A549 (cell line): ENCODE measurements around the gene PPFIA4. TPM values are rescaled to one million over a fixed set of nuclear protein-coding genes. Genes with fewer than 3 reads are reported as not detected.
A peak's percentile ranks its signal among the peaks of the same experiment; 100 is the strongest.

Source experiments
- ATAC-seq, 2 experiments: fragments of 200-7000 bp in 1 of 2; fragments of >200 bp in 1 of 2; cut with Nextera tagmentation in 1 of 2; cut with Tn5 transposase in 1 of 2; 3 replicates each; pipeline versions ENCODE4 v1.8.0 to v1.9.1; 2018 to 2020; ENCODE audit warnings: mild to moderate bottlenecking in 1 of 2, moderate library complexity in 1 of 2
- CTCF ChIA-PET: fragments of 300-600 bp; sonication (Branson Sonifier 250); formaldehyde crosslinking; extraction: SDS; loops from one replicate; lab custom pipeline; 2021; ENCODE audit warnings: antibody characterized with exemption, inconsistent platforms; lab: Yijun Ruan, JAX
- POLR2A ChIA-PET: fragments of 350-600 bp; formaldehyde crosslinking; extraction: SDS; loops from one replicate; lab custom pipeline; 2021; ENCODE audit warnings: antibody characterized with exemption, inconsistent platforms; lab: Yijun Ruan, JAX
- DNase-seq, 2 experiments: peaks; one replicate each; pipeline versions ENCODE4 v3.0.0 to v3.0.0-alpha.2; 2011 to 2016; ENCODE audit warnings: low read depth in 1 of 2, low spot score in 1 of 2
- FAIRE-seq: peaks from 2 replicates; lab custom pipeline; 2011; peaks lifted over from hg19 to GRCh38; lab: Jason Lieb, UNC
- H3K27ac ChIP-seq, 2 experiments: fragments of >200 bp; sonication (Bioruptor Twin); formaldehyde crosslinking; 3 replicates each; pipeline ENCODE4 v1.5.1; 2016 to 2017
- H3K4me1 ChIP-seq: fragments of >200 bp; sonication (Bioruptor Twin); formaldehyde crosslinking; 3 replicates; pipeline ENCODE4 v1.6.1; 2016
- H3K4me2 ChIP-seq: fragments of >200 bp; sonication (Bioruptor Twin); formaldehyde crosslinking; 3 replicates; pipeline ENCODE4 v1.6.1; 2016
- H3K4me3 ChIP-seq: fragments of >200 bp; sonication (Bioruptor Twin); formaldehyde crosslinking; 3 replicates; pipeline ENCODE4 v1.5.1; 2016
- H3K9me3 ChIP-seq: fragments of >200 bp; sonication (Bioruptor Twin); formaldehyde crosslinking; 3 replicates; pipeline ENCODE4 v1.6.1; 2016
- CHD2 ChIP-seq: fragments of 150-350 bp; IDR thresholded peaks from 2 replicates; pipeline ENCODE4 v1.6.1; 2014; ENCODE audit warnings: low read length; ENCODE audit not compliant: partially characterized antibody
- EHMT2 ChIP-seq: fragments of 200-600 bp; sonication (generic); IDR thresholded peaks from 2 replicates; pipeline ENCODE4 v1.6.1; 2016; ENCODE audit warnings: antibody characterized with exemption, low read depth, mild to moderate bottlenecking, moderate library complexity
- EP300 ChIP-seq, 2 experiments: fragments of >200 bp; sonication (Bioruptor Twin); formaldehyde crosslinking; IDR thresholded peaks; 2 replicates in 1 of 2; 3 replicates in 1 of 2; pipeline ENCODE4 v1.6.1; 2016 to 2017
- FOSB ChIP-seq: fragments of 250-450 bp; sonication (Bioruptor Pico); IDR thresholded peaks from 2 replicates; pipeline ENCODE4 v1.5.0; 2020; ENCODE audit warnings: mild to moderate bottlenecking, moderate library complexity
- FOSL2 ChIP-seq, 2 experiments: fragments of 450-650 bp in 1 of 2; fragments of >200 bp in 1 of 2; sonication (Bioruptor Twin) in 1 of 2; formaldehyde crosslinking; IDR thresholded peaks; 2 replicates each; pipeline versions ENCODE4 v1.5.0 to v1.6.1; 2016 to 2020; ENCODE audit warnings: mild to moderate bottlenecking in 1 of 2, moderate library complexity in 1 of 2
- FOXS1 ChIP-seq: fragments of 250-450 bp; sonication (Bioruptor Pico); IDR thresholded peaks from 2 replicates; pipeline ENCODE4 v1.5.0; 2020; ENCODE audit warnings: mild to moderate bottlenecking, moderate library complexity
- HOXA7 ChIP-seq: fragments of 250-450 bp; sonication (Bioruptor Pico); IDR thresholded peaks from 2 replicates; pipeline ENCODE4 v1.5.0; 2020; ENCODE audit warnings: mild to moderate bottlenecking, moderate library complexity
- MAFK ChIP-seq: fragments of 450-650 bp; IDR thresholded peaks from 2 replicates; pipeline ENCODE4 v1.6.1; 2014; ENCODE audit not compliant: partially characterized antibody
- NR3C1 ChIP-seq: fragments of >200 bp; sonication (Bioruptor Twin); formaldehyde crosslinking; IDR thresholded peaks from 3 replicates; pipeline ENCODE4 v1.6.1; 2017
- RNF2 ChIP-seq: fragments of 200-600 bp; sonication (generic); IDR thresholded peaks from 2 replicates; pipeline ENCODE4 v1.6.1; 2016; ENCODE audit warnings: low read depth, mild to moderate bottlenecking, antibody characterized with exemption, moderate library complexity, borderline replicate concordance
- TFCP2L1 ChIP-seq: fragments of 250-450 bp; sonication (Bioruptor Pico); IDR thresholded peaks from 2 replicates; pipeline ENCODE4 v1.5.0; 2021; ENCODE audit warnings: mild to moderate bottlenecking
- ZC3H11A ChIP-seq: fragments of 450-650 bp; IDR thresholded peaks from 2 replicates; pipeline ENCODE4 v1.6.1; 2014; ENCODE audit warnings: antibody characterized with exemption, mild to moderate bottlenecking
- ZFP36 ChIP-seq: fragments of 450-650 bp; IDR thresholded peaks from 2 replicates; pipeline ENCODE4 v1.6.1; 2014; ENCODE audit warnings: borderline replicate concordance; ENCODE audit not compliant: partially characterized antibody
- ZNF302 ChIP-seq: fragments of 250-450 bp; sonication (Bioruptor Pico); IDR thresholded peaks from 2 replicates; pipeline ENCODE4 v1.9.0; 2021; ENCODE audit warnings: inconsistent platforms, mild to moderate bottlenecking, moderate library complexity
- WGBS: methylation state at CpG from one replicate; pipeline ENCODE4 v1.1.6; 2017; ENCODE audit errors: missing lambda C conversion rate; 5-methylcytosine and 5-hydroxymethylcytosine counted together
- polyA plus RNA-seq, 4 experiments: library from polyadenylated mRNA; depleted of rRNA in 3 of 4; stranded (reverse); fragments of >200 nt; fragmentation: RNase III in 1 of 4; extraction: RNeasy Plus Mini Kit Qiagen cat#74134 plus additional on column Dnase treatment in 1 of 4; gene quantifications; 2 replicates in 3 of 4; 3 replicates in 1 of 4; pipeline ENCODE4 v1.2.3, GENCODE V29; 2011 to 2017
- TF ChIP-seq, protein P1 (sequence below): fragments of >200 bp; sonication (Bioruptor Twin); formaldehyde crosslinking; IDR thresholded peaks from 2 replicates; pipeline ENCODE4 v1.6.1; 2016
- TF ChIP-seq, protein P2 (sequence below): fragments of 150-350 bp; IDR thresholded peaks from 2 replicates; pipeline ENCODE4 v1.6.1; 2014; ENCODE audit warnings: low read depth, mild to moderate bottlenecking, low read length
- TF ChIP-seq, protein P3 (sequence below): IDR thresholded peaks from 2 replicates; pipeline ENCODE4 v1.6.1; 2012

The PPFIA4 gene
- polyA plus RNA-seq, 2 of the 4 experiments (the other 2 are of a cell fraction): 0.47 to 0.63 TPM

DNA sequence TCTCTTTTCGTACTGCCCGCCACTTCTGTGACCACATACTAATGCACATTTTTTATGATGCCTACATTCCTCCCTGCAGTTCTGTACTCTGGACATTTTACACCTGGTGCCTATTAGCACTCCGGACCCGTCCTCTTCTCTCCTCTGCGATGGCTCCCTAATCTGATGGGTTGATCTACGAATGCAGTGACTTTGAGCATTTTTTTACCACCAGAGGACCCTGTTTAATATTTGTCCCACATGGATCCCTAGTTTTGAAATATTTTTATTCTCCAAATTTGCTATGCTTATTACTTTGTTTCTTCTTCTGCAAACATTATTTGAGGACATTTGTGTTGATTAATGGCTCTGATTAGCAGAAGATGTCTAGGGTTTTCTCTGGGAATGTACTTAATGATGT lies 5.2 kb downstream of the PPFIA4 start:
- ChIA-PET CTCF (interaction anchor here (1.0 to 25.2 kb wide), 7 partner anchors 6 to 236 kb away, joined by 3 to 452 read pairs (median 100); partner anchors contain the start of gene MYBPH), POLR2A (no interaction called here)
- no peak overlapping the region for H3K4me2 ChIP-seq
- TF ChIP-seq, protein P1, sequence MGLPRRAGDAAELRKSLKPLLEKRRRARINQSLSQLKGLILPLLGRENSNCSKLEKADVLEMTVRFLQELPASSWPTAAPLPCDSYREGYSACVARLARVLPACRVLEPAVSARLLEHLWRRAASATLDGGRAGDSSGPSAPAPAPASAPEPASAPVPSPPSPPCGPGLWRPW: no peak
- TF ChIP-seq HOXA7 (no peak), RNF2 (no peak), FOSL2 (IDR thresholded peaks at IDR 0.05) (no peak), FOSL2 (CRISPR knock-in tag; IDR thresholded peaks at IDR 0.05) (no peak), NR3C1 (no peak)
- TF ChIP-seq, protein P2, sequence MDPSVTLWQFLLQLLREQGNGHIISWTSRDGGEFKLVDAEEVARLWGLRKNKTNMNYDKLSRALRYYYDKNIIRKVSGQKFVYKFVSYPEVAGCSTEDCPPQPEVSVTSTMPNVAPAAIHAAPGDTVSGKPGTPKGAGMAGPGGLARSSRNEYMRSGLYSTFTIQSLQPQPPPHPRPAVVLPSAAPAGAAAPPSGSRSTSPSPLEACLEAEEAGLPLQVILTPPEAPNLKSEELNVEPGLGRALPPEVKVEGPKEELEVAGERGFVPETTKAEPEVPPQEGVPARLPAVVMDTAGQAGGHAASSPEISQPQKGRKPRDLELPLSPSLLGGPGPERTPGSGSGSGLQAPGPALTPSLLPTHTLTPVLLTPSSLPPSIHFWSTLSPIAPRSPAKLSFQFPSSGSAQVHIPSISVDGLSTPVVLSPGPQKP: no peak
- FAIRE-seq: no peak
- no peak overlapping the region for H3K27ac ChIP-seq
- no peak overlapping the region for H3K4me3 ChIP-seq
- no peak for DNase-seq
- H3K9me3 ChIP-seq: no peaks in the 10 kb centered on the region
- no peak for ATAC-seq
- H3K4me1 ChIP-seq: no peaks in the 10 kb centered on the region
- 72% methylated on average over 6 of the region's 6 CpGs for WGBS

DNA sequence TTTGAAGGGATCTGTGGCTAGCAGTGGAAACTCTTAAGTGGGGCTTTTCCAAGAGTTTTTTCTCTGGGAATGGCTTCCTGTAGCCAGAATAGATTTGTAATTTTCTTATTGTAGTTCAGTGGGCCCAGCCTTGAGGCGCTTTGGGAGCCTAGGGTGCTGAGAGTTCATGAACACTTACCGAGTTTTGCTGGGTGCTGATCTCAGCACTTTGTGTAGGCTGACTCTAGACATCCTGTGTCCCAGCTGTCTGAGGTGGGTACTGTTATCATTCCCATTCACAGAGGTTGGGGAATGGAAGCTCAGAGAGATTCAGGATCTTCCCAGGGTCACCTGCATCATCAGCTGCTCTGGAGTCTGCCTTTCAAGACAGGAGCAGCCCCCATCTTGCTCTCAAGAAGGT lies 7.0 kb downstream of the PPFIA4 start:
- no peaks in the 10 kb centered on the region for H3K9me3 ChIP-seq
- TF ChIP-seq ZC3H11A (no peak), MAFK (peak; percentile 69), EHMT2 (no peak)
- CTCF ChIA-PET: interaction anchor here (1.2 to 25.2 kb wide), 8 partner anchors 6 to 237 kb away, joined by 3 to 452 read pairs (median 144); partner anchors contain the start of genes ADORA1, MYBPH and PPFIA4
- no peak overlapping the region for H3K27ac ChIP-seq
- ATAC-seq (no peak), DNase-seq (no peak), FAIRE-seq (no peak)
- peaks cover 6% of the 10 kb centered on the region; the same call in 2 of the 3 replicates for H3K4me1 ChIP-seq
- POLR2A ChIA-PET: no interaction called here
- no peak overlapping the region for H3K4me2 ChIP-seq
- no peak overlapping the region for H3K4me3 ChIP-seq
- 86% methylated on average over 2 of the region's 2 CpGs for WGBS

DNA sequence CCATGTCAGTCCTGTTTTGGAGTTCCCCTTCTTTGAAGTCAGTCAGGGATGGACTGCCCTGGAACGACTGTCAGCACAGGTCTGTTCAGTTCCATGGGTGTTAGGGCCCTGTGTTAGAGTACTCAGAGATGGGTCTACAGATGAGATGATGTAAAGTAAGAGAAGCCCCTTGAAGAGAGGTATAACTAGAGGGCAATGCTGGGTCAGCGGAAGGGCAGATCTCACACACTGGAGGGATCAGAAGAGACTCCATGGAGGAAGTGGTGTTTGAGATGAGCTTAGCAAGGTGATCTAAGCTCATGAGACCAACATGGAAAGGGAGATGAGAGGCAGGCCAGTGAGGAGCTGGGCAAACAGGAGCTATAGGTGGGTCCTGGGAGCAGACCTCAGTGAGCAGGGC lies 7.6 kb downstream of the PPFIA4 start:
- Histone ChIP-seq H3K4me2 (no peak overlapping the region), H3K4me3 (no peak overlapping the region), H3K4me1 (peaks cover 13% of the 10 kb centered on the region; the same call in 2 of the 3 replicates), H3K9me3 (no peaks in the 10 kb centered on the region), H3K27ac (no peak overlapping the region)
- no peak for TF ChIP-seq FOXS1 (CRISPR knock-in tag)
- TF ChIP-seq FOSB: no peak
- TF ChIP-seq TFCP2L1 (CRISPR knock-in tag): no peak
- TF ChIP-seq, protein P2: no peak
- TF ChIP-seq ZNF302 (CRISPR knock-in tag): no peak
- DNase-seq: no peak
- ChIA-PET POLR2A (no interaction called here), CTCF (interaction anchor here (0.9 to 25.2 kb wide), 8 partner anchors 6 to 236 kb away, joined by 3 to 452 read pairs (median 144); partner anchors contain the start of genes ADORA1, MYBPH and PPFIA4)
- 50% methylated on average over 2 of the region's 2 CpGs for WGBS
- FAIRE-seq: no peak
- no peak for ATAC-seq

- POLR2A ChIA-PET: no interaction called here
- CTCF ChIA-PET: interaction anchor here (0.9 to 25.2 kb wide), 7 partner anchors 7 to 235 kb away, joined by 3 to 452 read pairs (median 188); partner anchors contain the start of genes ADORA1, MYBPH and PPFIA4
- no peak for DNase-seq
- Histone ChIP-seq H3K4me1 (peaks cover 15% of the 10 kb centered on the region; the same call in 2 of the 3 replicates), H3K4me2 (no peak overlapping the region), H3K9me3 (no peaks in the 10 kb centered on the region), H3K4me3 (no peak overlapping the region), H3K27ac (no peak overlapping the region)
- FAIRE-seq: no peak
- 60% methylated on average over 10 of the region's 10 CpGs for WGBS
- no peak for ATAC-seq
- TF ChIP-seq RNF2 (no peak), EP300 (IDR thresholded peaks at IDR 0.05) (no peak), ZFP36 (no peak), ZC3H11A (no peak), FOSB (no peak), EHMT2 (no peak), CHD2 (no peak)
- TF ChIP-seq, protein P3, sequence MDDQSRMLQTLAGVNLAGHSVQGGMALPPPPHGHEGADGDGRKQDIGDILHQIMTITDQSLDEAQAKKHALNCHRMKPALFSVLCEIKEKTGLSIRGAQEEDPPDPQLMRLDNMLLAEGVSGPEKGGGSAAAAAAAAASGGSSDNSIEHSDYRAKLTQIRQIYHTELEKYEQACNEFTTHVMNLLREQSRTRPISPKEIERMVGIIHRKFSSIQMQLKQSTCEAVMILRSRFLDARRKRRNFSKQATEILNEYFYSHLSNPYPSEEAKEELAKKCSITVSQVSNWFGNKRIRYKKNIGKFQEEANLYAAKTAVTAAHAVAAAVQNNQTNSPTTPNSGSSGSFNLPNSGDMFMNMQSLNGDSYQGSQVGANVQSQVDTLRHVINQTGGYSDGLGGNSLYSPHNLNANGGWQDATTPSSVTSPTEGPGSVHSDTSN: no peak
These were observed 8.3 kb downstream of the PPFIA4 start for GRCh38 chr1:203034422-203035110.
